Activated CD8-positive, alpha-beta memory T cell treated with anti-CD3 and anti-CD28 coated beads, Interleukin-2, amount 50 U/mL, for 1 hour (primary cell): Measurements from ENCODE around the gene RELN.

Source experiments
- DNase-seq: peaks from one replicate; pipeline ENCODE4 v3.0.0-alpha.2; 2020; ENCODE audit errors: extremely low read depth

RELN gene

DNA sequence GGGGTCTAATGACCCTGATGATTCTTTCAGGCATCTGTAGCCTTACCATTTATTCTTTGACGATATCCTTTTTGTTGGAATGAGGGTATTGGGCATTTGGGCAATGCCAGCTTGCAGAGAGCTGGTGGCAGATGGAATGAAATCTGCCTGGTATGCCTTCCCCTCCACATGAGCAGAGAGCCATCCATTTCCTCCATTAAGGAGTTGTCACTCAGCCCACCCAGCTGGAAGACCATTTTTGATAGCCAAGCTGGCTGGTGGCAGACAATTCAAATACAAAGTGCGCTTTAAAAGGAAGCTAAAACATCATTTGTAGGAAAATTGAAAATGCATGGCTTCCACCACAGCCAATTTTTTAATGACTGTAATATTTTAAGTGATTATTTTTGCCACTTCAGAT, 303.4 kb downstream of the RELN start:
- no peak for DNase-seq

DNA sequence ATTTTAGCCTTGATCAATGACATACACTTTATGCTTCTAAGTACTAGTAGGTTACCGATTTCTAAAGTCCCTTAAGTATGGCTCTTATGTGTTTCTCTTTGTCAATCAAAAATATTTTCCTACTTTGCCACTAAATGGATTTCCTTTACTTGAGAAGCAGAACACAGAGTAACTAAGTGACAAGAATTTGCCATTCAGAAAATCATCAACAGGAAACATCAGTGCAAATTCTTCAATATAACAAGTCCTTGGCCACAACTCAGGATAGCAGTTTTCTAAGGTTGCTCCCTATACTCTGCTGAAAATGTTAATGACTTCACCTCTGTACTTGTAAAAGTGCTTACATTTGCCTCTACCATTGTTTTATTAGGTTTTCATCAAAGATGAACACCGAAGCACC, 303.8 kb downstream of the RELN start:
- DNase-seq = no peak

- DNase-seq = no peak
These were observed 306.1 kb downstream of the RELN start for GRCh38 chr7:103683348-103683747.

GRCh38 chr7:103680161-103681144, 309.0 kb downstream of the RELN start:
- no peak for DNase-seq

DNA sequence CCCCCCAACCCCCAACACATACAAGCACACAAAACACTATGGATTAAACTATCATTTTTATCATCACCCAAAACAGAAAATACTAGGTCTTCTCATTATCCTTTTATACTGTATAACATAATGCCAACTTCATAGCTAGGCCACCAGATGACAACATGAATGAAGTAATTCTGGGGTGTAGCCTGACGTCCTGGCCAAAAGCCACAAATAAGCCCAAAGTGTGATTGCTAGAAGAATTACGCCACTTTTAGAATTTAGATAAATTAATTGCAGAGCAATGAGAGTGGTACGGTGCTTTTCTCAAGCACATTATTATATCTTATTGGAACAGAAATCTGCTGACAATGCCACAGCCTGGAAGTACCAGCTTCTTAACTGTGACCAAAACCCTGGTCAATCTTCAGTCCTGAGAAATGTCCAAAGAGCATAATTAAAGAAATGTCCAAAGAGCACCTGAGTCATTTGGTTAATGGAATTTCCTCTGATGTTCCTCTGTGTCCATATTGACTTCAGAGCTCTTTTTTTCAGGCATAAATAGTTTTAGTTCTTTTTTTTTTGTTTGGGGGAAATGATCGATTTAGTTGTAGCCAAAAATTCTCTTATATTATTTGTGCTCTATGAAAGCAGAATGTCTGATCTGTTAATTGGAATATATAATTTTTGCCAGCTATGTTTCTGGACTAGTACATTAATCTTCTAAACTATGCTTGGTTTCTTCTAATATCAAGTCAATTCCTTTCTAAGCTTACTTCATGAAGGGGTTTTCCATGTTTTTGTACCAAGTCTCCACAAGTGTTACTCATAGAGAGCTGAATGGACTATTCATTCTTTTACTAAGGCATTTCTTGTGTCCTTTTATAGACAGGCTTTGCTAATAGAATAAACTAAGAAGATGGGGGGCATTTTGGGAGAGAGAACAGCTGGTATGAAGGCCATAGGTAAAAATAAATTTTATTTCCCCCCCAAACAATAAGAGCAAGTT, 310.0 kb downstream of the RELN start:
- no peak for DNase-seq

- DNase-seq = no peak
These were observed 321.0 kb downstream of the RELN start for GRCh38 chr7:103668279-103668941.

- no peak for DNase-seq
These were observed 323.1 kb downstream of the RELN start for GRCh38 chr7:103666326-103666725.

DNA sequence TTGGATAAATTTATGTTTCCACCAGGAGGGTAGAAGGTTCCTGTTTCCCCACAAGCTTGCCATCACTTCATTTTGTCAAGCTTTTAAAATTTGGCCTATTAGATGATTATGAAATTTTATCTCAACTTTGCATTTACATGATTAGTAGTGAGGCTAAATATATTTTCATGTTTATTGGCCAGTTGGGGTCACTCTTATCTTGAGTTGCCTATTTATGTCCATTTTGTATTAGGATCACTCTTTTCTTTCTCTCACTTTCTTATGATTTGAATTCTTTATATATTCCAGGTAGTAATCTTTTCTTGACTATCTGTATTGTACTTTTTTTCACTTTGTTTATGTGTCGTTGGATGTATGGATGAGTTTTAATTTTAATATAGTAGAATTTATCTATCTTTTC, 324.9 kb downstream of the RELN start:
- no peak for DNase-seq

DNA sequence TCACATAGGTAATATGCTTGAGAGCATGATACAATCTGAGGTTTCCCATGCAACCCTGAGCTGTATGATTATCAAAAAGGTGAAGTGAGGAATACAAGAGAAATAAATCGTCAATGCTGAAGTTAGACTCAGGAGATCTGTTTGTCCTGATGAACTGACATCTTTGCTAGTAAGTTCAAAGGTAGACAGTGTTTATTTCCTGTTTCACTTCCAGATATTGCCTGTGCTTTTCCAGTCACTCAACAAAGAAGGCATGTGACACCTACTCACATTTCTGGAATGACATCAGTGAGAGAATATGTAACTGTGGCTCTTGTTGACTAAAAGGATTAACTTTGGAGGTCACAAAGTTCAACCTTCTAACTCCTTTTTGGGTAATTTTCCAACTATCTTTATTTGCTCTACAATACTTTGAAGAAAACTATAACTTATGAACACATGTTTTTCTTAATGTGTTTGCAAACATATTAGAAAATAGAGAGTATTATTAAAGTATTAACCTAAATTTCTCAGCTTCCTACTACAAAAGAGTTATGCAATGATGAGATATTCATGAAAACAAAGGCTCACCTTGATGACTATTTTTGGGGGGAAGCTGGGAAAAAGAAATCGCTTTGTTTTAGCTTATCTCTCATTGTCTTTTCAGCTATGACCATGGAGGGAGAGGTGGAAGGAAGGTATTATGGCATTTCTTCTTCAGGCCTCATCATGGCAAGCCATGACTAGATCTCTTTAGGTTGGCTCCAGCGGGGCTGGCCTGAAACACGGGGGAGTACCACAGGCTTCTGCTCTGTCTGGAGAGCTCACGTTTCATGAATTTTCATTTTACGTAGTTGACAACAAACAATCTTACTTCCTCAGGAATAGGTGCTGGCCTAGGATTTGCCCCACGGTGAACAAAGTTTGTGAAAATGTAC, 328.7 kb downstream of the RELN start:
- DNase-seq = no peak

GRCh38 chr7:103658055-103659005, 331.1 kb downstream of the RELN start:
- no peak for DNase-seq

GRCh38 chr7:103657474-103657894, 332.0 kb downstream of the RELN start:
- no peak for DNase-seq

GRCh38 chr7:103656221-103656620, 333.2 kb downstream of the RELN start:
- DNase-seq = no peak

GRCh38 chr7:103651593-103652377, 337.7 kb downstream of the RELN start:
- no peak for DNase-seq

DNA sequence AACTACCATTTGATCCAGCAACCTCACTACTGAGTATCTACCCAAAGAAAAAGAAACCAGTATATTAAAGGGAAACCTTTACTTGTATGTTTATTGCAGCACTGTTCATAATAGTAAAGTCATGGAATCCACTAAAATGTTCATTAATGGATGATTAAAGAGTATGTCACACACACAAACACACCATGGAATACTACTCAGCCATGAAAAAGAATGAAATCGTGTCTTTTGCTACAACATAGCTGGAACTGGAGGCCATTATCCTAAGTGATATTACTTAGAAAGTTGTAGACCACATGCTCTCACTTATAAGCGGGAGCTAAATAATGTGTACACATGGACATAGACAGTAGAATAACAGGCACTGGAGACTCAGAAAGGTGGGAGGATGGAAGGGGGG, 340.4 kb downstream of the RELN start:
- no peak for DNase-seq

DNA sequence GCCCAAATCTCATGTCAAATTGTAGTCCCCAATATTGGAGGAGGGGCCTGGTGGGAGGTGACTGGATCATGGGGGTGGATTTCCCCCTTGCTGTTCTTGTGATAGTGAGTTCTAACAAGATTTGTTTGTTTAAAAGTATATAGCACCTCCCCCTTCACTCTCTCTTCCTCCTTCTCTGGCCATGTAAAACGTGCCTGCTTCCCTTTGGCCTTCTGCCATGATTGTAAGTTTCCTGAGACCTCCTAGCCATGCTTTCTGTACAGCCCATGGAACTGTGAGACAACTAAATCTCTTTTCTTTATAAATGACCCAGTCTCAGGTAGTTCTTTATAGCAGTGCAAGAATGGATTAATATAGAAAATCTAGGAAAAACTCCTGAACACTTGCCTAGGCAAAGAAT, 341.3 kb downstream of the RELN start:
- no peak for DNase-seq

GRCh38 chr7:103644319-103644718, 345.1 kb downstream of the RELN start:
- DNase-seq = no peak

DNA sequence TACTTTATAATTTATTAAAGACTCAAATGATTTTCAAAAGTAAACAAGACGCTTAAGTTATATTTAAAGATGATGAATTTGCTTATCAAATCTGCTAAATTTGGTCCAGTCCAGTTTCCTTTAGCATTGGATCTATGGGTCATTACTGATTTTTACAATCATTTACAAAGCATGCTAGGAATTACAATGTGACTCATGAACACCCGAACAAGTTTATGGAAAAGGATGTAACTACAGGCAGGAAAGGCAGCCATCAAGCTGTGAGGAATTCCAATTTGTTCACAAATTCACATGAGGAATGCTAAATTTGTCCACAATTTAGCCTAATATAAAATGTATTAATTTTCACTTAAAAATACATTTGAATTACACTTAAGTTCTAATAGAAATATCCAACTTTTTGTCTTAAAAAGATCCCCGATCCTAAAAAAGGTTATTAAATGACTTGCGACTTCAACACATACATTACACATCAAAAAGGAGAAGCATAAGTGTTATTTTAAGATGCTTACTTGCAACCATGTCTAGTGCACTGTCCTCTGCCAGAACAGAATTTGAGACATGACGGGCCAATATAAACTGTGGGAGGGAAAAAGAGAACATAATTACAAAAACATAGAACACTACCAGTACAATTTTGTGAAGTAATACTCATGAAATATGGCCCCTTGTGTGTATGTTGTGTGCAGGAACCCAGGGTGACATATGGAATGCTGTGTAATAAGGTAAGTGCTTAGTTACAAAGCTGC, 349.3 kb downstream of the RELN start:
- DNase-seq = no peak

- no peak for DNase-seq
These were observed 351.7 kb downstream of the RELN start for GRCh38 chr7:103637726-103638125.
